HEK293 (cell line): ENCODE results near the gene SVIL.

Source experiments
- CTCF ChIA-PET: fragments of 350-600 bp; formaldehyde crosslinking; extraction: SDS; loops from one replicate; lab custom pipeline; 2021; ENCODE audit warnings: antibody characterized with exemption; lab: Yijun Ruan, JAX
- POLR2A ChIA-PET: fragments of 300-600 bp; formaldehyde crosslinking; extraction: SDS; loops from one replicate; lab custom pipeline; 2020; ENCODE audit warnings: antibody characterized with exemption, inconsistent platforms; lab: Yijun Ruan, JAX
- H3K27ac ChIP-seq: fragments of 200-500 bp; sonication (Bioruptor generic); 2 replicates; pipeline ENCODE4 v1.5.1; 2014; ENCODE audit warnings: low read depth, low read length, control low read depth, inconsistent platforms; ENCODE audit errors: extremely low read depth
- H3K36me3 ChIP-seq, 2 experiments: fragments of 200-500 bp in 1 of 2; sonication (Bioruptor generic) in 1 of 2; 1 replicate in 1 of 2; 2 replicates in 1 of 2; pipeline ENCODE4 v1.5.1; 2014 to 2017; ENCODE audit warnings: inconsistent platforms in 2 of 2, low read length in 2 of 2; ENCODE audit not compliant: control insufficient read depth in 2 of 2, insufficient read depth in 1 of 2
- H3K4me1 ChIP-seq: fragments of 200-500 bp; sonication (Bioruptor generic); 2 replicates; pipeline ENCODE4 v1.5.1; 2014; ENCODE audit warnings: mild to moderate bottlenecking, low read length, inconsistent platforms; ENCODE audit not compliant: control insufficient read depth, insufficient read depth
- H3K4me3 ChIP-seq: 2 replicates; pipeline ENCODE4 v1.5.1; 2011; ENCODE audit warnings: low read depth, mild to moderate bottlenecking, control low read depth, low read length, moderate library complexity
- H3K9me3 ChIP-seq: fragments of 200-500 bp; sonication (Bioruptor generic); 2 replicates; pipeline ENCODE4 v1.5.1; 2014; ENCODE audit warnings: low read depth, low read length, inconsistent platforms; ENCODE audit not compliant: control insufficient read depth, insufficient read depth
- FEZF1 ChIP-seq: fragments of 450-650 bp; formaldehyde crosslinking; IDR thresholded peaks from 2 replicates; pipeline ENCODE4 v1.5.1; 2016; ENCODE audit warnings: missing biosample characterization, missing genetic modification characterization
- GLIS1 ChIP-seq: fragments of 450-650 bp; formaldehyde crosslinking; IDR thresholded peaks from 2 replicates; pipeline ENCODE4 v1.5.1; 2016; ENCODE audit warnings: missing biosample characterization, missing genetic modification characterization
- INSM2 ChIP-seq: fragments of 450-650 bp; formaldehyde crosslinking; IDR thresholded peaks from 2 replicates; pipeline ENCODE4 v1.5.1; 2016; ENCODE audit warnings: missing biosample characterization, missing genetic modification characterization
- KLF16 ChIP-seq: fragments of 450-650 bp; formaldehyde crosslinking; IDR thresholded peaks from 2 replicates; pipeline ENCODE4 v1.5.1; 2017; ENCODE audit warnings: missing biosample characterization, missing genetic modification characterization
- KLF7 ChIP-seq: fragments of 450-650 bp; formaldehyde crosslinking; IDR thresholded peaks from 2 replicates; pipeline ENCODE4 v1.5.1; 2016; ENCODE audit warnings: missing biosample characterization, missing genetic modification characterization, borderline replicate concordance
- MZF1 ChIP-seq: fragments of 450-650 bp; formaldehyde crosslinking; IDR thresholded peaks from 2 replicates; pipeline ENCODE4 v1.5.1; 2017; ENCODE audit warnings: missing biosample characterization, missing genetic modification characterization, borderline replicate concordance
- OSR2 ChIP-seq: fragments of 450-650 bp; formaldehyde crosslinking; IDR thresholded peaks from 2 replicates; pipeline ENCODE4 v1.5.1; 2016; ENCODE audit warnings: missing biosample characterization, missing genetic modification characterization
- OVOL3 ChIP-seq: fragments of 450-650 bp; formaldehyde crosslinking; IDR thresholded peaks from 2 replicates; pipeline ENCODE4 v1.5.1; 2016; ENCODE audit warnings: missing biosample characterization, missing genetic modification characterization
- REST ChIP-seq: fragments of 450-650 bp; formaldehyde crosslinking; IDR thresholded peaks from 2 replicates; pipeline ENCODE4 v1.5.1; 2016; ENCODE audit warnings: missing biosample characterization, missing genetic modification characterization
- SALL2 ChIP-seq: fragments of 450-650 bp; formaldehyde crosslinking; IDR thresholded peaks from 2 replicates; pipeline ENCODE4 v1.5.0; 2017; ENCODE audit warnings: missing biosample characterization, mild to moderate bottlenecking, missing genetic modification characterization, borderline replicate concordance
- SETDB1 ChIP-seq: IDR thresholded peaks from one replicate; pipeline ENCODE4 v1.6.1; 2017; ENCODE audit warnings: mild to moderate bottlenecking, low read length, moderate library complexity, mixed read lengths; ENCODE audit not compliant: insufficient read length
- SP7 ChIP-seq: fragments of 450-650 bp; formaldehyde crosslinking; IDR thresholded peaks from 2 replicates; pipeline ENCODE4 v1.5.1; 2016; ENCODE audit warnings: missing biosample characterization, missing genetic modification characterization
- TRIM28 ChIP-seq: IDR thresholded peaks from 2 replicates; pipeline ENCODE4 v1.6.1; 2011; ENCODE audit warnings: low read length, control low read depth, borderline replicate concordance
- WT1 ChIP-seq: fragments of 450-650 bp; formaldehyde crosslinking; IDR thresholded peaks from 2 replicates; pipeline ENCODE4 v1.5.1; 2016; ENCODE audit warnings: missing biosample characterization, missing genetic modification characterization
- ZBTB1 ChIP-seq: fragments of 450-650 bp; formaldehyde crosslinking; IDR thresholded peaks from 2 replicates; pipeline ENCODE4 v1.5.1; 2016; ENCODE audit warnings: missing biosample characterization, missing genetic modification characterization
- ZBTB20 ChIP-seq: fragments of 450-650 bp; formaldehyde crosslinking; IDR thresholded peaks from 2 replicates; pipeline ENCODE4 v1.5.1; 2016; ENCODE audit warnings: missing biosample characterization, missing genetic modification characterization
- ZFHX2 ChIP-seq: fragments of 450-650 bp; formaldehyde crosslinking; conservative IDR thresholded peaks from 2 replicates; pipeline ENCODE4 v1.5.1; 2016; ENCODE audit warnings: missing biosample characterization, missing genetic modification characterization
- ZNF175 ChIP-seq: fragments of 450-650 bp; formaldehyde crosslinking; IDR thresholded peaks from 2 replicates; pipeline ENCODE4 v1.5.1; 2016; ENCODE audit warnings: missing biosample characterization, missing genetic modification characterization
- ZNF202 ChIP-seq: fragments of 450-650 bp; formaldehyde crosslinking; IDR thresholded peaks from 2 replicates; pipeline ENCODE4 v1.5.1; 2016; ENCODE audit warnings: missing biosample characterization, missing genetic modification characterization, borderline replicate concordance
- ZNF366 ChIP-seq: fragments of 450-650 bp; formaldehyde crosslinking; conservative IDR thresholded peaks from 2 replicates; pipeline ENCODE4 v1.5.1; 2016; ENCODE audit warnings: missing biosample characterization, missing genetic modification characterization
- ZNF404 ChIP-seq: fragments of 450-650 bp; formaldehyde crosslinking; IDR thresholded peaks from 2 replicates; pipeline ENCODE4 v1.5.1; 2017; ENCODE audit warnings: missing biosample characterization, missing genetic modification characterization
- ZNF48 ChIP-seq: fragments of 450-650 bp; formaldehyde crosslinking; IDR thresholded peaks from 2 replicates; pipeline ENCODE4 v1.5.1; 2016; ENCODE audit warnings: missing biosample characterization, missing genetic modification characterization
- ZNF529 ChIP-seq: fragments of 450-650 bp; formaldehyde crosslinking; IDR thresholded peaks from 2 replicates; pipeline ENCODE4 v1.5.1; 2017; ENCODE audit warnings: missing genetic modification characterization, missing biosample characterization; ENCODE audit not compliant: insufficient replicate concordance
- ZNF555 ChIP-seq: fragments of 450-650 bp; formaldehyde crosslinking; conservative IDR thresholded peaks from 2 replicates; pipeline ENCODE4 v1.5.1; 2017; ENCODE audit warnings: missing biosample characterization, mild to moderate bottlenecking, missing genetic modification characterization, inconsistent platforms
- ZNF600 ChIP-seq: fragments of 450-650 bp; formaldehyde crosslinking; IDR thresholded peaks from 2 replicates; pipeline ENCODE4 v1.5.1; 2016; ENCODE audit warnings: missing biosample characterization, missing genetic modification characterization
- ZNF621 ChIP-seq: fragments of 450-650 bp; formaldehyde crosslinking; IDR thresholded peaks from 2 replicates; pipeline ENCODE4 v1.5.1; 2017; ENCODE audit warnings: missing biosample characterization, missing genetic modification characterization
- ZNF629 ChIP-seq: fragments of 450-650 bp; formaldehyde crosslinking; IDR thresholded peaks from 2 replicates; pipeline ENCODE4 v1.5.1; 2017; ENCODE audit warnings: missing biosample characterization, missing genetic modification characterization
- ZNF692 ChIP-seq: fragments of 450-650 bp; formaldehyde crosslinking; IDR thresholded peaks from 2 replicates; pipeline ENCODE4 v1.5.1; 2016; ENCODE audit warnings: missing biosample characterization, missing genetic modification characterization

SVIL gene

GRCh38 chr10:29650552-29650944 lies 15.8 kb upstream of the SVIL start (continued):
- TF ChIP-seq ZNF555 (tag by site-specific recombination) = no peak
- TF ChIP-seq ZNF366 (tag by site-specific recombination) = no peak
- no peak for TF ChIP-seq ZFHX2 (tag by site-specific recombination)
- TF ChIP-seq ZNF600 (tag by site-specific recombination) = no peak
- TF ChIP-seq ZNF175 (tag by site-specific recombination) = no peak
- TF ChIP-seq KLF16 (tag by site-specific recombination) = no peak

- H3K4me3 ChIP-seq = no peak overlapping the region
- ChIA-PET POLR2A (interaction anchor here (1.3 kb wide), 1 partner anchor 39 kb away, joined by 5 read pairs; no protein-coding TSS in a partner anchor), CTCF (no interaction called here)
- no peaks in the 10 kb centered on the region for H3K9me3 ChIP-seq
- H3K4me1 ChIP-seq = peaks cover 37% of the 10 kb centered on the region
- TF ChIP-seq KLF7 (tag by site-specific recombination) (no peak), ZNF202 (no peak), ZNF404 (tag by site-specific recombination) (no peak), REST (tag by site-specific recombination) (no peak), ZBTB20 (tag by site-specific recombination) (no peak), TRIM28 (peak; percentile 60; the same call in 1 of the 2 replicates), ZBTB1 (tag by site-specific recombination) (no peak), ZNF621 (tag by site-specific recombination) (no peak), SETDB1 (peak; percentile 84), ZNF529 (tag by site-specific recombination) (no peak), SALL2 (tag by site-specific recombination) (no peak), MZF1 (no peak), FEZF1 (tag by site-specific recombination) (peak; percentile 10; the same call in 1 of the 2 replicates), OVOL3 (tag by site-specific recombination) (no peak)
- no peaks in the 10 kb centered on the region for H3K36me3 ChIP-seq
- H3K27ac ChIP-seq = no peak overlapping the region
Observed at GRCh38 chr10:29649561-29650551, 15.1 kb upstream of the SVIL start.

- H3K36me3 ChIP-seq = no peaks in the 10 kb centered on the region
- no peaks in the 10 kb centered on the region for H3K9me3 ChIP-seq
- POLR2A ChIA-PET = interaction anchor here (1.3 kb wide), 1 partner anchor 40 kb away, joined by 5 read pairs; no protein-coding TSS in a partner anchor
- CTCF ChIA-PET = interaction anchor here (0.8 kb wide), 1 partner anchor 249 kb away, joined by 4 read pairs; no protein-coding TSS in a partner anchor
- H3K4me1 ChIP-seq = peaks cover 37% of the 10 kb centered on the region
- no peak overlapping the region for H3K4me3 ChIP-seq
- no peak overlapping the region; the same call in 1 of the 2 replicates for H3K27ac ChIP-seq
- TF ChIP-seq ZNF529 (tag by site-specific recombination) (peak; percentile 8), SP7 (tag by site-specific recombination) (peak; percentile 76), INSM2 (0 out of 2 replicates have a peak, but pooled peaks have one; percentile 26), WT1 (peak; percentile 48; the same call in 1 of the 2 replicates), ZNF629 (0 out of 2 replicates have a peak, but pooled peaks have one; percentile 15), ZNF48 (tag by site-specific recombination) (no peak), GLIS1 (peak; percentile 71), ZNF692 (tag by site-specific recombination) (0 out of 2 replicates have a peak, but pooled peaks have one; percentile 23), OSR2 (tag by site-specific recombination) (peak; percentile 82)
Observed at GRCh38 chr10:29648983-29649268, 14.2 kb upstream of the SVIL start.
